Erythroblast (primary cell): ENCODE data around the gene TUBB.

Experiments
- GATA1 ChIP-seq: IDR thresholded peaks from 2 replicates; pipeline ENCODE4 v1.6.1; 2011; ENCODE audit warnings: low read depth, mild to moderate bottlenecking, control low read depth, low read length, moderate library complexity
- POLR2A ChIP-seq: IDR thresholded peaks from 2 replicates; pipeline ENCODE4 v1.6.1; 2011; ENCODE audit warnings: mild to moderate bottlenecking, low read length

DNA sequence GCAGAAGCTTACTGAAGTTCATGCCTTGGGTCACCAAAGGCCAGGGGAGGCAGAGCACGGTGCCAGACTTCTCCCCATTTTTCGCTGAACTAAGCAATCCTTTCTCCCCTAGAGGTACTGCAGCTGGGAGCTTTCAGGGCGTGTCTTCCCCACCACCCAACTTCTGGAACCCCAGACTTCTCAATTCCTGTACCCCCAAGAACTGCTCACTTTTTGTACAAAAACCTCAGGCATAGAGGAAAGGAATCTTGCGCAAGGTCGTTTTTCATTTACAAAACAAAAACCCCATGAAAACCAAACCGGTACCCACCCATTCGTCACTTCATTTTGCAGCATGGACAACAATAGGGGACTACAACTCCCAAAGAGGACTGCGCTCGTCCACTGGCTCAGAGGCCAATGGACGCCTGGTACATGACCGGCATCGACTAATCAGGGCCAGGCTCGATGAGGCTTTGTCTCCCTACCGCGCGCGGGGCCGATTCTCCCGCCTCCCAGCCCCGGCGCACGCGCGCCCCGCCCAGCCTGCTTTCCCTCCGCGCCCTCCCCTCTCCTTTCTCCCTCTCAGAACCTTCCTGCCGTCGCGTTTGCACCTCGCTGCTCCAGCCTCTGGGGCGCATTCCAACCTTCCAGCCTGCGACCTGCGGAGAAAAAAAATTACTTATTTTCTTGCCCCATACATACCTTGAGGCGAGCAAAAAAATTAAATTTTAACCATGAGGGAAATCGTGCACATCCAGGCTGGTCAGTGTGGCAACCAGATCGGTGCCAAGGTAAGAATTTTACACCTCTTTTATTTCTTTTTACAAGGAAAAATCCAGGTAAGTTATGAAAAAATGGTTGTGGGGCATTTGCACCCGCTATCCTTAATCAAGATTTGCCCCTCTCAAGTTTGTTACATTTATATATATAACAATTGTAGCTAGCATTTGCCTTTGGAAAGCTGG lies at the start of gene TUBB:
- peak; percentile 97 for TF ChIP-seq POLR2A
- TF ChIP-seq GATA1, result no peak
